IPS-NIHi7 (cell line): ENCODE results near the gene ICAM5.
"Not testable (repeated sequence)": the region's sequence is repeated elsewhere in the genome, so short reads cannot be mapped to it uniquely, and the experiment has no call there.

Experiments used
- DNase-seq: peaks from one replicate; pipeline ENCODE4 v3.0.0; 2012; ENCODE audit warnings: mixed read lengths; ENCODE audit errors: extremely low spot score

The ICAM5 gene

GRCh38 chr19:10320602-10321416 is 31.1 kb downstream of the ICAM5 start:
- DNase-seq, result no peak

GRCh38 chr19:10321417-10321797 is 31.7 kb downstream of the ICAM5 start:
- DNase-seq, result no peak

GRCh38 chr19:10321874-10322835 is 32.4 kb downstream of the ICAM5 start:
- DNase-seq, result no peak

- no peak for DNase-seq
Measured at GRCh38 chr19:10325732-10326131, 36.0 kb downstream of the ICAM5 start.

- no peak for DNase-seq
Measured at GRCh38 chr19:10327793-10328192, 38.0 kb downstream of the ICAM5 start.

- DNase-seq, result no peak
Measured at GRCh38 chr19:10328558-10329429, 39.0 kb downstream of the ICAM5 start.

- no peak for DNase-seq
Measured at GRCh38 chr19:10329555-10329954, 39.8 kb downstream of the ICAM5 start.

- no peak for DNase-seq
Measured at GRCh38 chr19:10332158-10332964, 42.6 kb downstream of the ICAM5 start.

- DNase-seq, result peak; percentile 100
Measured at GRCh38 chr19:10332965-10333757, 43.4 kb downstream of the ICAM5 start, which contains the start of gene RAVER1. Gene RAVER1 (minus strand): TSS chr19:10333529. CDS start chr19:10333507, 22 bp downstream.

GRCh38 chr19:10333758-10334587 is 44.2 kb downstream of the ICAM5 start:
- DNase-seq, result no peak

- DNase-seq, result peak; percentile 85
Measured at GRCh38 chr19:10334588-10335351, 45.0 kb downstream of the ICAM5 start.

GRCh38 chr19:10335352-10335985 is 45.7 kb downstream of the ICAM5 start:
- DNase-seq, result no peak

- not testable (repeated sequence) for DNase-seq
Measured at GRCh38 chr19:10336725-10337124, 47.0 kb downstream of the ICAM5 start.

- no peak for DNase-seq
Measured at GRCh38 chr19:10338940-10339339, 49.2 kb downstream of the ICAM5 start.

GRCh38 chr19:10339380-10339960 is 49.7 kb downstream of the ICAM5 start, which contains the start of gene ICAM3:
Gene ICAM3 (minus strand): TSS chr19:10339624. CDS start chr19:10339614, 10 bp downstream.
- DNase-seq, result no peak

GRCh38 chr19:10339977-10340376 is 50.2 kb downstream of the ICAM5 start:
- no peak for DNase-seq

GRCh38 chr19:10343495-10343894 is 53.7 kb downstream of the ICAM5 start:
- no peak for DNase-seq
